ENCODE measurements around the gene CCSER1.

Gene CCSER1

DNA sequence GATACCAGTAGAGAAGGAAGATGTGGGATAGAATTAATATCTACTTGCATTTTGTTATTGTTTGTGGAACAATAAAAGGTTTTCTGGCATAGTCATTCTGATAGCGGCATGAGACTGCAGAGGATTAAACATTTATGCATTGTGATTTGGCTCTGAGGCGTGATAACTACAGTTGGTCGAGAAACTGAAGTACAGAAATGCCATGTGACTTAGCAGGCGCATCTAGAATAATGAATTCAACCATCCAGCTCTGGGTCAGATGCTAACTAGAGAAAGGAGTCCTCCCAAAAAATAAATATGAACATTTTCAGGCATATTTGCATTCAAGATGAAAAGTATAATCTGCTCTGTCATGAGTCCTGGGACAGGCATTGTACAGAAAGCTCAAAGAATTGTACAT is 62.8 kb downstream of the CCSER1 start:
- DNase-seq (ENCODE audit: extremely low spot score), result no peak
- ChIA-PET CTCF (interaction anchor here (1.0 to 1.2 kb wide), 2 partner anchors 9 to 14 kb away, joined by 3 read pairs; no protein-coding TSS in a partner anchor), POLR2A (no interaction called here)
- TF ChIP-seq, protein P1, sequence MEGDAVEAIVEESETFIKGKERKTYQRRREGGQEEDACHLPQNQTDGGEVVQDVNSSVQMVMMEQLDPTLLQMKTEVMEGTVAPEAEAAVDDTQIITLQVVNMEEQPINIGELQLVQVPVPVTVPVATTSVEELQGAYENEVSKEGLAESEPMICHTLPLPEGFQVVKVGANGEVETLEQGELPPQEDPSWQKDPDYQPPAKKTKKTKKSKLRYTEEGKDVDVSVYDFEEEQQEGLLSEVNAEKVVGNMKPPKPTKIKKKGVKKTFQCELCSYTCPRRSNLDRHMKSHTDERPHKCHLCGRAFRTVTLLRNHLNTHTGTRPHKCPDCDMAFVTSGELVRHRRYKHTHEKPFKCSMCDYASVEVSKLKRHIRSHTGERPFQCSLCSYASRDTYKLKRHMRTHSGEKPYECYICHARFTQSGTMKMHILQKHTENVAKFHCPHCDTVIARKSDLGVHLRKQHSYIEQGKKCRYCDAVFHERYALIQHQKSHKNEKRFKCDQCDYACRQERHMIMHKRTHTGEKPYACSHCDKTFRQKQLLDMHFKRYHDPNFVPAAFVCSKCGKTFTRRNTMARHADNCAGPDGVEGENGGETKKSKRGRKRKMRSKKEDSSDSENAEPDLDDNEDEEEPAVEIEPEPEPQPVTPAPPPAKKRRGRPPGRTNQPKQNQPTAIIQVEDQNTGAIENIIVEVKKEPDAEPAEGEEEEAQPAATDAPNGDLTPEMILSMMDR (IDR thresholded peaks at IDR 0.05; ENCODE audit: control extremely low read depth, extremely low read depth, low read depth, missing control alignments), result no peak

DNA sequence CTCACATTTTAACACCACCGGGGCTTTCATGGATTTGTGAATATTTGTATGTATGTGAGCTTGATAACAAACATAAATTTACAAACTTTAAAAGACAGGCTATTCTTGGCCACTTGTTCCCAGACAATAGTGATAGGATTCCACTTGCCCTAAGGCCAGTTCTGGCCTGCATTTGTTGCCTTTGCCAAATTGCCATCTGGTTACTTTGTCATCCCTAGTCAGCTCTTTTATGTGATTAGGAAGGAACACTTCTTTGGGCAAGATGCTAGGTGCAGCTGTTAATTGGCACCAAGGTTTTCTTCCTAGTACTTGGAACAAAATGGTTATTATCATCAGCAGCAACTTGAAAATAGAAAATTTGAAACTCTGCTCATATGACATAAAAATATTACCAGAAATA is 63.3 kb downstream of the CCSER1 start:
- ChIA-PET CTCF (interaction anchor here (1.0 kb wide), 1 partner anchor 8 kb away, joined by 3 read pairs; no protein-coding TSS in a partner anchor), POLR2A (no interaction called here)
- no peak for DNase-seq (ENCODE audit: extremely low spot score)
- TF ChIP-seq, protein P1 (IDR thresholded peaks at IDR 0.05; ENCODE audit: control extremely low read depth, extremely low read depth, low read depth, missing control alignments), result no peak

DNA sequence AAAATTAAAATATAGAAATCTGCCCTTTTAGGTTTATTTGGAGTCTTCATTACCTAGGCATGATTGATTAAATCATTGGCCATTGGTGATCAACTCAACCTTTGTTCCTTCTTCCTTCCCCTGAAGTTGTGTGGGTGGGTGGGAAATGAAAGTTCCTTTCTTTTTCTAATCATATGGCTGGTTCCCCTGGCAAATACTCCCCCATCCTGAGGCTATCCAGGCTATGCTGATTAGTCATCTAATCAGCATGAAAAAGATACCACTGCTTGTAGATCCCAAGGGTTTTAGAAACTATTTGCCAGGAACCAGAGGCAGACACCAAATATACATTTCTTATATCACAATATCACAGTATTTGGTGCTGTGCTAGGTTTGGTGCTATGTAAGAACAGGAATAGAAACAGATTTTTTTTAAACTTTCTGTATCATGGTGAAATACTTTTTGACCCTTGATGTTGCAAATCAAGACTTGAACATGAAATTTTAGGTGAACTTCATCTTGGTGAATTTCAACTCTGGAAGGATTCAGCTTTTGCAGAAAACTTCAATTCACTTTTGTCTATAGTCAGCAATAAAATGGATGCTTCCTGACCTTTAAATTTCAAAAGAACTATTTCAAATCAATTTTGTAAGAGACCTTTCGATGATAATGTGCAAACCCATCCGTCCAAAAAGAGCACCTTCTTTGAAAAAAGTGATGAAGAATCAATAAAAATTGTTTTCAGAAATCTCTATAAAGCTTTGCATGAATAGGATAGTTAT is 71.1 kb downstream of the CCSER1 start:
- TF ChIP-seq, protein P1 (IDR thresholded peaks at IDR 0.05; ENCODE audit: control extremely low read depth, extremely low read depth, low read depth, missing control alignments), result no peak
- no peak for DNase-seq (ENCODE audit: extremely low spot score)
- ChIA-PET POLR2A (no interaction called here), CTCF (interaction anchor here (0.7 kb wide), 1 partner anchor 8 kb away, joined by 3 read pairs; no protein-coding TSS in a partner anchor)

DNA sequence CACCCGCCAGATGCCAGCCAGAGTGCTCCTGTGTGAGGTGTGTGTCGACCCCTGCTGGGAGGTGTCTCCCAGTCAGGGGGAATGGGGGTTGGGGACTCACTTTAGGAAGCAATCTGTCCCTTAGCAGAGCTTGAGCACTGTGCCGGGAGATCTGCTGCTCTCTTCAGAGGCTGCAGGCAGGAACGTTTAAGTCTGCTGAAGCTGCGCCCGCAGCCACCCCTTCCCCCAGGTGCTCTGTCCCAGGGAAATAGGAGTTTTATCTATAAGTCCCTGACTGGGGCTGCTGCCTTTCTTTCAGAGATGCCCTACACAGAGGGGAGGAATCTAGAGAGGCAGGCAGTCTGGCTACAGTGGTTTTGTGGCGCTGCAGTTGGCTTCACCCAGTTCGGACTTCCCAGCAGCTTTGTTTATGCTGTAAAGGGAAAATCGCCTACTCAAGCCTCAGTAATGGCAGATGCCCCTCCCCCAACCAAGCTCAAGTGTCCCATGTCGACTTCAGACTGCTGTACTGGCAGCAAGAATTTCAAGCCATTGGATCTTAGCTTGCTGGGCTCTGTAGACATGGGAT is 80.8 kb downstream of the CCSER1 start:
- ChIA-PET CTCF (interaction anchor here (0.7 kb wide), 1 partner anchor 11 kb away, joined by 4 read pairs; no protein-coding TSS in a partner anchor), POLR2A (no interaction called here)
- DNase-seq (ENCODE audit: extremely low spot score), result no peak
- TF ChIP-seq, protein P1 (IDR thresholded peaks at IDR 0.05; ENCODE audit: control extremely low read depth, extremely low read depth, low read depth, missing control alignments), result no peak

DNA sequence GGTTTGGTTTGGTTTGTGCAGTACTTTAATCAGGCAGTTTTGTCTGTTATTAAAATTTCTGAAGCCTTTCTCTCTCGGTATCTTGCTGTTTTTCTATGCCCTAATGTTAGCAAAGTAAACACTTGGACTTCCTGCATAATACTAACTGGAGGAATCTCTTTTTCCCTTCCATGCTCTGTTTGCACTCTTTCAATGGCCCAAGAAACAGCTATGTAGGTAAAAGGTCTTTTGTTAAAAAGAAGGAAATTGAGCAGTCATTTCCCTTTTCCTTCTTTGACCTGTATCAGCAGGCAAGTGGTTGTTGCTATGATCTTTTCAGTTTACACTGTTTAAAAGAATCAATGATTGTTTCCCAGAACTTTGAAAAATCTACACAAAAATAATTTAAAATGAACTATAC is 82.7 kb downstream of the CCSER1 start:
- ChIA-PET CTCF (interaction anchor here (1.2 kb wide), 1 partner anchor 16 kb away, joined by 3 read pairs; no protein-coding TSS in a partner anchor), POLR2A (no interaction called here)
- DNase-seq (ENCODE audit: extremely low spot score), result no peak
- TF ChIP-seq, protein P1 (IDR thresholded peaks at IDR 0.05; ENCODE audit: control extremely low read depth, extremely low read depth, low read depth, missing control alignments), result no peak

DNA sequence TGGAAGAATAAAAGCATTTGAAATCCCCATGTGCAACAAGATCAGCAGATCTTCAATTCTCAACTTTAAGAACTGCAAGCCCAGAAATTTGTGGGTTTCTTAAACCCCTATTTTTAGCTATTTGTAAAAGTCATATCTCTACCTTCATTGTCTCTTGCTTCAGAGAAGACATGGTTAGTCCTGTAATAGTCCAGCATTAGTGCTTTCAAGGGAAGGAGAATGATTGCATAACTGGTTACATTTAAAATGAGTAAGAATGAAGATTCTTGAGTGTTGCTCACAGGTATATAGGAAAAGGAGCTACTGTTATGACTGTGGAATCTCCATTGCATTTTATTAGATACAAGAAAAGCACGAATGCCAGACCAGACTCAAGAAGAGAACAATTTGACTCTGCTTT is 84.0 kb downstream of the CCSER1 start:
- TF ChIP-seq, protein P1 (IDR thresholded peaks at IDR 0.05; ENCODE audit: control extremely low read depth, extremely low read depth, low read depth, missing control alignments), result no peak
- no peak for DNase-seq (ENCODE audit: extremely low spot score)
- ChIA-PET CTCF (no interaction called here), POLR2A (no interaction called here)
